DND-41 (cell line): Measurements from ENCODE around the gene CCDC92B.
"Not testable (repeated sequence)": the region's sequence is repeated elsewhere in the genome, so short reads cannot be mapped to it uniquely, and the experiment has no call there.

Experiments used
- EZH2 ChIP-seq: IDR thresholded peaks from 3 replicates; pipeline ENCODE4 v1.6.1; 2012; ENCODE audit warnings: borderline replicate concordance, low read depth, mild to moderate bottlenecking, moderate library complexity, low read length, inconsistent platforms; ENCODE audit not compliant: severe bottlenecking
- TF ChIP-seq, protein P1 (sequence below): IDR thresholded peaks from 2 replicates; pipeline ENCODE4 v1.5.1; 2012; ENCODE audit warnings: borderline replicate concordance, low read length, moderate library complexity, mild to moderate bottlenecking; ENCODE audit not compliant: poor library complexity, severe bottlenecking; ENCODE audit errors: extremely low read depth

- TF ChIP-seq, protein P1, sequence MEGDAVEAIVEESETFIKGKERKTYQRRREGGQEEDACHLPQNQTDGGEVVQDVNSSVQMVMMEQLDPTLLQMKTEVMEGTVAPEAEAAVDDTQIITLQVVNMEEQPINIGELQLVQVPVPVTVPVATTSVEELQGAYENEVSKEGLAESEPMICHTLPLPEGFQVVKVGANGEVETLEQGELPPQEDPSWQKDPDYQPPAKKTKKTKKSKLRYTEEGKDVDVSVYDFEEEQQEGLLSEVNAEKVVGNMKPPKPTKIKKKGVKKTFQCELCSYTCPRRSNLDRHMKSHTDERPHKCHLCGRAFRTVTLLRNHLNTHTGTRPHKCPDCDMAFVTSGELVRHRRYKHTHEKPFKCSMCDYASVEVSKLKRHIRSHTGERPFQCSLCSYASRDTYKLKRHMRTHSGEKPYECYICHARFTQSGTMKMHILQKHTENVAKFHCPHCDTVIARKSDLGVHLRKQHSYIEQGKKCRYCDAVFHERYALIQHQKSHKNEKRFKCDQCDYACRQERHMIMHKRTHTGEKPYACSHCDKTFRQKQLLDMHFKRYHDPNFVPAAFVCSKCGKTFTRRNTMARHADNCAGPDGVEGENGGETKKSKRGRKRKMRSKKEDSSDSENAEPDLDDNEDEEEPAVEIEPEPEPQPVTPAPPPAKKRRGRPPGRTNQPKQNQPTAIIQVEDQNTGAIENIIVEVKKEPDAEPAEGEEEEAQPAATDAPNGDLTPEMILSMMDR: not testable (repeated sequence)
- not testable (repeated sequence) for TF ChIP-seq EZH2
These were observed 50.1 kb downstream of the CCDC92B start for GRCh38 chr17:2699216-2699805.
